Peyer's patch (tissue), 4 donors: Measurements from ENCODE around the gene KLHDC8B. TPM values are rescaled to one million over a fixed set of nuclear protein-coding genes. Genes with fewer than 3 reads are reported as not detected.
A peak's percentile ranks its signal among the peaks of the same experiment; 100 is the strongest.

Source experiments
- DNase-seq, 3 donors: peaks; one replicate each; pipeline ENCODE4 v3.0.0-alpha.2; 2017 to 2019
- H3K27ac ChIP-seq, 4 donors: fragments of 200-600 bp; sonication (generic); one replicate each; pipeline ENCODE4 v1.5.1; 2016 to 2019
- H3K27me3 ChIP-seq, 2 donors: fragments of 200-600 bp; sonication (generic); one replicate each; pipeline ENCODE4 v1.5.1; 2019
- H3K36me3 ChIP-seq, 3 donors: fragments of 200-600 bp; sonication (generic); one replicate each; pipeline ENCODE4 v1.5.1; 2016 to 2019
- H3K4me1 ChIP-seq, 4 donors: fragments of 200-600 bp; sonication (generic); one replicate each; pipeline ENCODE4 v1.5.1; 2016 to 2019
- H3K4me3 ChIP-seq, 4 donors: fragments of 200-600 bp; sonication (generic); 1 replicate in 3 of 4; 2 replicates in 1 of 4; pipeline ENCODE4 v1.5.1; 2016 to 2019; ENCODE audit warnings: mild to moderate bottlenecking in 1 of 4
- H3K9me3 ChIP-seq, 4 donors: fragments of 200-600 bp; sonication (generic); one replicate each; pipeline ENCODE4 v1.5.1; 2016 to 2019; ENCODE audit warnings: mild to moderate bottlenecking in 1 of 4
- CTCF ChIP-seq, 6 experiments: fragments of 450-650 bp in 4 of 6; fragments of 200-600 bp in 2 of 6; sonication (generic) in 1 of 6; IDR thresholded peaks; one replicate each; pipeline ENCODE4 v1.5.1; 2017 to 2019; ENCODE audit warnings: antibody characterized with exemption in 6 of 6, mild to moderate bottlenecking in 3 of 6, moderate library complexity in 1 of 6
- POLR2A ChIP-seq, 2 donors: fragments of 450-650 bp; IDR thresholded peaks; one replicate each; pipeline ENCODE4 v1.5.1; 2017; ENCODE audit warnings: antibody characterized with exemption in 2 of 2, mild to moderate bottlenecking in 2 of 2, moderate library complexity in 2 of 2
- total RNA-seq, 4 donors: library from RNA; depleted of rRNA; stranded (reverse); fragments of >200 nt; gene quantifications; one replicate each; pipeline ENCODE4 v1.1.0, GENCODE V29; 2016

KLHDC8B gene
- total RNA-seq = 10 to 100 TPM in 1 of 4 donors, 1 to 10 TPM in 3; 3.9 to 13.7 (median 9.5) TPM

- TF ChIP-seq POLR2A (IDR thresholded peaks at IDR 0.05) (no peak), CTCF (IDR thresholded peaks at IDR 0.05) (peak; percentile 77 to 96 (median 87))
- Histone ChIP-seq H3K27me3 (no peaks in the 10 kb centered on the region), H3K4me1 (peaks cover 0 to 37% (median 4%) of the 10 kb centered on the region in 4 donors), H3K9me3 (no peaks in the 10 kb centered on the region), H3K36me3 (no peaks in the 10 kb centered on the region), H3K27ac (peak within 1 kb of the TSS; percentile 58 to 82 (median 70)), H3K4me3 (peak within 1 kb of the TSS; percentile 52 to 84 (median 60))
- DNase-seq = peak; percentile 77 to 93 (median 87)
Observed at GRCh38 chr3:49171119-49171774, at the start of gene KLHDC8B. KLHDC8B (plus strand) TSS chr3:49171598; CDS start chr3:49172770, 1,172 bp downstream.

- H3K27ac ChIP-seq = no peak overlapping the region
- DNase-seq = no peak
- H3K27me3 ChIP-seq = no peaks in the 10 kb centered on the region
Observed at GRCh38 chr3:49122022-49122421, 49.4 kb upstream of the KLHDC8B start.

GRCh38 chr3:49122451-49122850, 48.9 kb upstream of the KLHDC8B start:
- TF ChIP-seq POLR2A (IDR thresholded peaks at IDR 0.05) (no peak), CTCF (IDR thresholded peaks at IDR 0.05) (no peak)
- Histone ChIP-seq H3K9me3 (no peaks in the 10 kb centered on the region), H3K27ac (no peak overlapping the region), H3K4me3 (no peak overlapping the region), H3K4me1 (peaks cover 4 to 14% (median 8%) of the 10 kb centered on the region in 4 donors), H3K27me3 (no peaks in the 10 kb centered on the region), H3K36me3 (peaks cover 0 to 64% (median 0%) of the 10 kb centered on the region in 3 donors)
- no peak for DNase-seq

More at GRCh38 chr3:49122022-49122421, 49.4 kb upstream of the KLHDC8B start:
- Histone ChIP-seq H3K4me3 (no peak overlapping the region), H3K36me3 (peaks cover 0 to 68% (median 0%) of the 10 kb centered on the region in 3 donors), H3K9me3 (no peaks in the 10 kb centered on the region), H3K4me1 (peaks cover 4 to 14% (median 8%) of the 10 kb centered on the region in 4 donors)
- TF ChIP-seq POLR2A (IDR thresholded peaks at IDR 0.05) (no peak), CTCF (IDR thresholded peaks at IDR 0.05) (no peak)

- peaks cover 0 to 58% (median 0%) of the 10 kb centered on the region in 3 donors for H3K36me3 ChIP-seq
- no peaks in the 10 kb centered on the region for H3K27me3 ChIP-seq
- no peaks in the 10 kb centered on the region for H3K9me3 ChIP-seq
- peaks cover 4 to 14% (median 8%) of the 10 kb centered on the region in 4 donors for H3K4me1 ChIP-seq
- H3K27ac ChIP-seq = no peak overlapping the region
- DNase-seq = no peak
- no peak for TF ChIP-seq CTCF (IDR thresholded peaks at IDR 0.05)
- TF ChIP-seq POLR2A (IDR thresholded peaks at IDR 0.05) = no peak
- no peak overlapping the region for H3K4me3 ChIP-seq
Observed at GRCh38 chr3:49122886-49123545, 48.4 kb upstream of the KLHDC8B start.

- H3K36me3 ChIP-seq = peaks cover 0 to 51% (median 0%) of the 10 kb centered on the region in 3 donors
- no peak for DNase-seq
- H3K27me3 ChIP-seq = no peaks in the 10 kb centered on the region
- H3K4me3 ChIP-seq = no peak overlapping the region
- no peaks in the 10 kb centered on the region for H3K9me3 ChIP-seq
- TF ChIP-seq POLR2A (IDR thresholded peaks at IDR 0.05) (no peak), CTCF (IDR thresholded peaks at IDR 0.05) (no peak)
- H3K4me1 ChIP-seq = peaks cover 4 to 14% (median 8%) of the 10 kb centered on the region in 4 donors
- no peak overlapping the region for H3K27ac ChIP-seq
Observed at GRCh38 chr3:49123687-49124086, 47.7 kb upstream of the KLHDC8B start.
